HG03565 (cell line): ENCODE data around the gene ATP2B2.

Experiments
- ATAC-seq: cut with Tn5 transposase; IDR thresholded peaks from one replicate; pipeline ENCODE4 v1.9.1; 2021; ENCODE audit warnings: mild to moderate bottlenecking, moderate library complexity; ENCODE audit not compliant: unreplicated experiment

Gene ATP2B2

GRCh38 chr3:10454907-10455544 is 50.4 kb downstream of the ATP2B2 start:
- no peak for ATAC-seq

- ATAC-seq = no peak
These were observed 51.8 kb downstream of the ATP2B2 start for GRCh38 chr3:10453431-10454163.

GRCh38 chr3:10450494-10451440 is 54.6 kb downstream of the ATP2B2 start:
- no peak for ATAC-seq

- ATAC-seq = no peak
These were observed 56.0 kb downstream of the ATP2B2 start for GRCh38 chr3:10449436-10449835.

GRCh38 chr3:10448544-10448943 is 56.8 kb downstream of the ATP2B2 start:
- no peak for ATAC-seq

- no peak for ATAC-seq
These were observed 57.7 kb downstream of the ATP2B2 start for GRCh38 chr3:10447527-10448260.

GRCh38 chr3:10447110-10447509 is 58.3 kb downstream of the ATP2B2 start:
- no peak for ATAC-seq

GRCh38 chr3:10445561-10446175 is 59.7 kb downstream of the ATP2B2 start:
- ATAC-seq = no peak

- no peak for ATAC-seq
These were observed 60.9 kb downstream of the ATP2B2 start for GRCh38 chr3:10444511-10444910.

- ATAC-seq = no peak
These were observed 61.3 kb downstream of the ATP2B2 start for GRCh38 chr3:10444110-10444429.

- no peak for ATAC-seq
These were observed 61.9 kb downstream of the ATP2B2 start for GRCh38 chr3:10443272-10444109.

- ATAC-seq = no peak
These were observed 63.1 kb downstream of the ATP2B2 start for GRCh38 chr3:10442151-10442795.

- ATAC-seq = no peak
These were observed 64.7 kb downstream of the ATP2B2 start for GRCh38 chr3:10440684-10441083.

- no peak for ATAC-seq
These were observed 66.3 kb downstream of the ATP2B2 start for GRCh38 chr3:10438902-10439610.

GRCh38 chr3:10437995-10438901 is 67.1 kb downstream of the ATP2B2 start:
- ATAC-seq = no peak

GRCh38 chr3:10437272-10437994 is 68.0 kb downstream of the ATP2B2 start:
- peak; percentile 73 for ATAC-seq

GRCh38 chr3:10435850-10436249 is 69.5 kb downstream of the ATP2B2 start:
- no peak for ATAC-seq
